Keratinocyte (primary cell): ENCODE data around the gene GEMIN2. TPM values are rescaled to one million over a fixed set of nuclear protein-coding genes. Genes with fewer than 3 reads are reported as not detected.
A peak's percentile ranks its signal among the peaks of the same experiment; 100 is the strongest.

ENCODE experiments used
- DNase-seq: peaks from one replicate; pipeline ENCODE4 v3.0.0-alpha.2; 2011; ENCODE audit warnings: low read depth, missing footprints, low spot score
- FAIRE-seq: peaks from 2 replicates; lab custom pipeline; 2011; peaks lifted over from hg19 to GRCh38; lab: Jason Lieb, UNC
- H2AFZ ChIP-seq: 2 replicates; pipeline ENCODE4 v1.6.0; 2012; ENCODE audit warnings: low read length, control low read depth, inconsistent platforms; ENCODE audit not compliant: control insufficient read depth
- H3K27ac ChIP-seq: 2 replicates; pipeline ENCODE4 v1.5.1; 2011; ENCODE audit warnings: low read length; ENCODE audit not compliant: control insufficient read depth, insufficient read depth
- H3K27me3 ChIP-seq: 3 replicates; pipeline ENCODE4 v1.6.0; 2011; ENCODE audit warnings: low read length; ENCODE audit not compliant: control insufficient read depth, insufficient read depth; ENCODE audit errors: extremely low read depth
- H3K36me3 ChIP-seq, 2 experiments: 2 replicates in 1 of 2; 3 replicates in 1 of 2; pipeline ENCODE4 v1.5.1; 2011; ENCODE audit warnings: low read length in 2 of 2, mild to moderate bottlenecking in 1 of 2; ENCODE audit not compliant: control insufficient read depth in 2 of 2, insufficient read depth in 2 of 2; ENCODE audit errors: extremely low read depth in 1 of 2
- H3K4me1 ChIP-seq: 3 replicates; pipeline ENCODE4 v1.5.1; 2011; ENCODE audit warnings: low read length; ENCODE audit not compliant: control insufficient read depth, insufficient read depth; ENCODE audit errors: extremely low read depth
- H3K4me2 ChIP-seq: 3 replicates; pipeline ENCODE4 v1.6.0; 2011; ENCODE audit warnings: low read depth, low read length; ENCODE audit not compliant: control insufficient read depth, insufficient read depth; ENCODE audit errors: extremely low read depth
- H3K4me3 ChIP-seq, 3 experiments: fragments of 200-600 bp in 1 of 3; sonication (generic) in 1 of 3; 2 replicates in 2 of 3; 3 replicates in 1 of 3; pipeline ENCODE4 v1.5.1; 2011 to 2016; ENCODE audit warnings: low read length in 3 of 3, mild to moderate bottlenecking in 3 of 3, control low read depth in 2 of 3, inconsistent platforms in 1 of 3, low read depth in 1 of 3, mixed read lengths in 1 of 3, mixed run types in 1 of 3, moderate library complexity in 1 of 3; ENCODE audit not compliant: control insufficient read depth in 2 of 3, insufficient read depth in 2 of 3; ENCODE audit errors: extremely low read depth in 1 of 3
- H3K79me2 ChIP-seq: 2 replicates; pipeline ENCODE4 v1.6.0; 2012; ENCODE audit warnings: low read length; ENCODE audit not compliant: control insufficient read depth, insufficient read depth
- H3K9ac ChIP-seq: 3 replicates; pipeline ENCODE4 v1.6.0; 2011; ENCODE audit warnings: low read length; ENCODE audit not compliant: control insufficient read depth, insufficient read depth; ENCODE audit errors: extremely low read depth
- H3K9me1 ChIP-seq: 3 replicates; pipeline ENCODE4 v1.6.0; 2011; ENCODE audit warnings: low read length; ENCODE audit not compliant: control insufficient read depth, insufficient read depth; ENCODE audit errors: extremely low read depth
- H3K9me3 ChIP-seq: 2 replicates; pipeline ENCODE4 v1.5.1; 2012; ENCODE audit warnings: low read depth, low read length; ENCODE audit not compliant: control insufficient read depth
- H4K20me1 ChIP-seq: 3 replicates; pipeline ENCODE4 v1.6.0; 2011; ENCODE audit warnings: low read length; ENCODE audit not compliant: control insufficient read depth, insufficient read depth; ENCODE audit errors: extremely low read depth
- CTCF ChIP-seq, 3 experiments: IDR thresholded peaks in 1 of 3; conservative IDR thresholded peaks in 1 of 3; optimal IDR thresholded peaks in 1 of 3; 2 replicates in 2 of 3; 3 replicates in 1 of 3; pipeline versions ENCODE3 to v1.5.1; 2011; ENCODE audit warnings: low read length in 3 of 3, mild to moderate bottlenecking in 3 of 3, moderate library complexity in 2 of 3, control low read depth in 1 of 3, inconsistent platforms in 1 of 3; ENCODE audit not compliant: insufficient read depth in 2 of 3; ENCODE audit errors: extremely low read depth in 1 of 3
- EZH2 ChIP-seq: IDR thresholded peaks from one replicate; pipeline ENCODE4 v1.6.1; 2012; ENCODE audit warnings: inconsistent platforms, mild to moderate bottlenecking, low read length, moderate library complexity
- dilution Hi-C: fragments of 300-500 bp; cut with MboI; formaldehyde crosslinking; loops from one replicate; pipeline ENCODE4 v1.7.0; 2020; ENCODE audit warnings: low sequenced_read_pairs; ENCODE audit not compliant: extremely low pct_ligation_motif_present
- polyA plus RNA-seq, 5 experiments: library from polyadenylated mRNA; depleted of rRNA in 3 of 5; stranded (reverse) in 3 of 5; stranded (forward) in 1 of 5; unstranded in 1 of 5; fragments of >200 nt; gene quantifications; 1 replicate in 1 of 5; 2 replicates in 3 of 5; 3 replicates in 1 of 5; pipeline versions ENCODE4 v1.2.1 to v1.2.3, GENCODE V29; 2011 to 2012; ENCODE audit warnings: missing spikeins in 2 of 5, low read depth in 1 of 5, low replicate concordance in 1 of 5

Gene GEMIN2
- polyA plus RNA-seq, 1 donor (not counting 4 experiments of a cell fraction or from before 2014, with no cell fraction given), result 28.7 TPM

GRCh38 chr14:39169541-39169900, 55.4 kb downstream of the GEMIN2 start:
- peaks cover 11% of the 10 kb centered on the region for H3K4me1 ChIP-seq
- H4K20me1 ChIP-seq, result no peaks in the 10 kb centered on the region
- no peaks in the 10 kb centered on the region for H3K9me3 ChIP-seq
- peak overlapping the region; percentile 60 to 99 (median 93) for H3K4me3 ChIP-seq
- H3K27me3 ChIP-seq, result no peaks in the 10 kb centered on the region
- no peak for FAIRE-seq
- dilution Hi-C loops, result no loop called here
- peak overlapping the region; percentile 99 for H2AFZ ChIP-seq
- H3K79me2 ChIP-seq, result peaks cover 44% of the 10 kb centered on the region
- DNase-seq, result no peak
- H3K9me1 ChIP-seq, result no peaks in the 10 kb centered on the region
- TF ChIP-seq EZH2 (no peak), CTCF (optimal IDR thresholded peaks at IDR 0.05 in 1 of 3, IDR thresholded peaks at IDR 0.05 in 1 of 3, conservative IDR thresholded peaks at IDR 0.05 in 1 of 3; ENCODE audit: extremely low read depth in 1 of 3, insufficient read depth in 2 of 3, low read length in 3 of 3) (no peak)
- peak overlapping the region; percentile 94 for H3K27ac ChIP-seq
- H3K36me3 ChIP-seq, result peaks cover 0 to 5% of the 10 kb centered on the region in 2 experiments
- peak overlapping the region; percentile 97 for H3K4me2 ChIP-seq
- H3K9ac ChIP-seq, result peak overlapping the region; percentile 97

DNA sequence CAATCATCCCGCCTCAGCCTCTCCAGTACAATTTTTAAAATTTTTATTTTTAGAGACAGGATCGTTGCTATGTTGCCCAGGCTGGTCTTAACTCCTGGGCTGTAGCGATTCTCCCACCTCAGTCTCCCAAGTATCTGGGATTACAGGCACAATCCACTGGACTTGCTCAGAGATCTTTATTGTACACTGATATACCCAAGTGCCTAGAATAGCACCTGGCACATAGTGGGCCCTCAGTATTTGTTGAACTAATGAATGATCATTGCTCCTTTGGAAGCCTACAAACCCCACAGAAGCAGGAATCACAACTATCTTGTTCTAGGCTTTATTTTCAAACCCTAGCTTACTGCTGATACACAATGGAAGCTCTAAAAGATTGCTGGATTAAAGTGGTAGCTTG, 59.1 kb downstream of the GEMIN2 start:
- H2AFZ ChIP-seq, result no peak overlapping the region
- H3K4me2 ChIP-seq, result no peak overlapping the region
- no peak overlapping the region for H3K9ac ChIP-seq
- TF ChIP-seq EZH2, result no peak
- no peak for TF ChIP-seq CTCF (optimal IDR thresholded peaks at IDR 0.05 in 1 of 3, IDR thresholded peaks at IDR 0.05 in 1 of 3, conservative IDR thresholded peaks at IDR 0.05 in 1 of 3; ENCODE audit: extremely low read depth in 1 of 3, insufficient read depth in 2 of 3, low read length in 3 of 3)
- FAIRE-seq (no peak), DNase-seq (no peak)
- peaks cover 9 to 16% of the 10 kb centered on the region in 2 experiments for H3K36me3 ChIP-seq
- H3K27me3 ChIP-seq, result no peaks in the 10 kb centered on the region
- dilution Hi-C loops, result no loop called here
- H3K9me3 ChIP-seq, result no peaks in the 10 kb centered on the region
- H3K79me2 ChIP-seq, result peaks cover 45% of the 10 kb centered on the region
- H3K4me1 ChIP-seq, result peaks cover 20% of the 10 kb centered on the region
- no peak overlapping the region for H3K4me3 ChIP-seq
- H4K20me1 ChIP-seq, result no peaks in the 10 kb centered on the region
- no peak overlapping the region for H3K27ac ChIP-seq
- no peaks in the 10 kb centered on the region for H3K9me1 ChIP-seq
